ENCODE data around the gene SPSB1. TPM values are rescaled to one million over a fixed set of nuclear protein-coding genes. Genes with fewer than 3 reads are reported as not detected.

SPSB1 gene
- total RNA-seq, 1 experiment from 2014 or later, result 2.9 TPM

DNA sequence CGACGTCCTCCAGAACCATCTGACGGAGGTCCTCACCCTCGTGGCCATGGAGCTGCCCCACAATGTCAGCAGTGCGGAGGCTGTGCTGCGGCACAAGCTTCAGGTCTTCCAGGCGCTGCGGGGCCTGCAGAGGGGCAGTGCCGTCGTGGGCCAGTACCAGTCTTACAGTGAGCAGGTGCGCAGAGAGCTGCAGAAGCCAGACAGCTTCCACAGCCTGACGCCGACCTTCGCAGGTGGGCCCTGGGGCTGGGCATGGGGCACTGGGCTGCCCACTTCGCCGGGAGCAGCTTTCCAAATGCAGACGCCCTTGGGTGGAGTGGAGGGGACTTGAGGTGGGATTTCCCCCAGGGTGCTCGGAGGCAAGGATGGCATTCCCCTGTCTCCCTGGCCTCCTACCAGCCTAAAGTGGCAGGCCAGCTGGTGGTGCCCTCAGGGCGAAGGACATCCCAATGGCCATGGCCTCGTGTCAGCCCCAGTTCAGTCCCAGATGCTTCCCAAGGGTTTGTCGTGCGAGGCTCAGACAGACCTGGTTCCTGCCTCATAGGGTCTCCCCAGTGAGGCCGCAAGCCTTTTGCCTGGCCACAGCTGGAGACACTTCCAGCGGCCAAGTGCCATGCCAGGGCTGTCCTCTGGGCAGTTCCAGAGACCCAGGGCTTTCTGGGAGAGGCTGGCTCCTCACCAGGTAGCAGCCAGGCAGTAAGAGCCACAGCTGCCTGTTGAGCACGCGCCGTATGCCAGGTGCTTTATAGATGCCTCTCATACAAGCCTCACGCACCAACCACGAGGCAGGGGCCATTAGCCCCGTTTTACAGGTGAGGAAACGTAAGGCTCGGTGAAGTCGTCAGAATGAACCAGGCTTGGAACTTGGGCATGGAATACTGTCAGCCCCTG is 30.4 kb upstream of the SPSB1 start:
- no peaks in the 10 kb centered on the region for H3K79me1 ChIP-seq (ENCODE audit: insufficient read depth, low read depth, low read length, poor library complexity, severe bottlenecking)
- H3K4me2 ChIP-seq (ENCODE audit: insufficient read depth, insufficient read length, low read length), result no peak overlapping the region
- WGBS (ENCODE audit: extremely low coverage, insufficient read length, low lambda C conversion rate), result no CpG with 5 or more reads among the region's 33 CpGs
- H3K4ac ChIP-seq (ENCODE audit: low read depth, low read length), result no peak overlapping the region; the same call in 1 of the 2 replicates
- H2BK120ac ChIP-seq (ENCODE audit: low read depth, low read length, poor library complexity, severe bottlenecking), result no peak overlapping the region
- H2BK15ac ChIP-seq (ENCODE audit: low read depth, low read length), result no peak overlapping the region
- no peaks in the 10 kb centered on the region for H3K79me2 ChIP-seq (ENCODE audit: insufficient read depth, low read length)
- no peak overlapping the region for H3K23ac ChIP-seq (ENCODE audit: insufficient read length, low read depth, low read length)
- Mint-ChIP-seq H3K4me3 (no peak overlapping the region), H3K4me1 (peaks cover 4 to 17% of the 10 kb centered on the region in 2 experiments), H3K27ac (peak overlapping the region in 1 of 3 experiments; percentile 71; a peak in 2 of 7 replicates), H3K9me3 (peaks cover 26 to 29% of the 10 kb centered on the region in 2 experiments), H3K27me3 (ENCODE audit: low read depth) (peaks cover 6% of the 10 kb centered on the region), H3K36me3 (ENCODE audit: insufficient read depth in 1 of 3, low read depth in 3 of 3) (peaks cover 22 to 40% (median 30%) of the 10 kb centered on the region in 3 experiments)
- H4K8ac ChIP-seq (replicated peaks; ENCODE audit: insufficient read length, low read depth, low read length), result no peak overlapping the region
- no peak overlapping the region for H3K27ac ChIP-seq (ENCODE audit: insufficient read length, low read depth, low read length)
- no peak overlapping the region for H2AFZ ChIP-seq (ENCODE audit: low read length)
- H2AK5ac ChIP-seq (ENCODE audit: insufficient read length, low read length), result no peak overlapping the region
- no peak overlapping the region for H3K56ac ChIP-seq (ENCODE audit: insufficient read length, low read depth, low read length)
- H4K20me1 ChIP-seq (ENCODE audit: control insufficient read depth, insufficient read depth, insufficient read length), result no peaks in the 10 kb centered on the region
- DNase-seq, result no peak
- no peaks in the 10 kb centered on the region for H3K4me1 ChIP-seq (ENCODE audit: insufficient read depth, low read length)
- H3K27me3 ChIP-seq (ENCODE audit: insufficient read depth, low read length), result no peaks in the 10 kb centered on the region
- H3K18ac ChIP-seq (ENCODE audit: insufficient read length, low read depth, low read length), result no peak overlapping the region
- H3K9me3 ChIP-seq (ENCODE audit: control insufficient read depth, low read depth, low read length), result peaks cover 8% of the 10 kb centered on the region
- peak overlapping the region; percentile 31 for H4K91ac ChIP-seq (ENCODE audit: insufficient read length, low read depth, low read length)
- H2BK5ac ChIP-seq (ENCODE audit: insufficient read length, low read length), result no peak overlapping the region
- H2BK20ac ChIP-seq (ENCODE audit: low read depth, low read length, poor library complexity, severe bottlenecking), result no peak overlapping the region
- no peak overlapping the region for H3K14ac ChIP-seq (ENCODE audit: insufficient read depth, low read length)
- H4K5ac ChIP-seq (ENCODE audit: insufficient read length, low read depth, low read length), result no peak overlapping the region
- no peaks in the 10 kb centered on the region for H3K23me2 ChIP-seq (ENCODE audit: insufficient read length, low read depth, low read length, poor library complexity, severe bottlenecking)
- no peak for TF ChIP-seq CTCF (conservative IDR thresholded peaks at IDR 0.05)
- no peak overlapping the region for H2BK12ac ChIP-seq (ENCODE audit: insufficient read length, low read depth, low read length)
- no peak overlapping the region for H3K9ac ChIP-seq (ENCODE audit: extremely low read depth, insufficient read length, low read length)
- no peak overlapping the region for H3T11ph ChIP-seq (ENCODE audit: low read length)

Measured in H9 (cell line).